Ovary (tissue), 3 donors: ENCODE results near the gene EYS.

Experiments used
- EP300 ChIP-seq: sonication (generic); formaldehyde crosslinking; IDR thresholded peaks from one replicate; pipeline ENCODE4 v1.6.1; 2017; ENCODE audit warnings: antibody characterized with exemption
- POLR2A ChIP-seq: fragments of 450-650 bp; IDR thresholded peaks from one replicate; pipeline ENCODE4 v1.6.1; 2017; ENCODE audit warnings: antibody characterized with exemption, mild to moderate bottlenecking, moderate library complexity
- TF ChIP-seq, protein P1 (sequence below), 3 donors: fragments of 450-650 bp in 2 of 3; fragments of 200-600 bp in 1 of 3; IDR thresholded peaks; one replicate each; pipeline versions ENCODE4 v1.5.1 to v1.8.0; 2016 to 2022; ENCODE audit warnings: antibody characterized with exemption in 3 of 3, mild to moderate bottlenecking in 1 of 3
- donor health status: DM: no; HTN: no; CAD: no.

DNA sequence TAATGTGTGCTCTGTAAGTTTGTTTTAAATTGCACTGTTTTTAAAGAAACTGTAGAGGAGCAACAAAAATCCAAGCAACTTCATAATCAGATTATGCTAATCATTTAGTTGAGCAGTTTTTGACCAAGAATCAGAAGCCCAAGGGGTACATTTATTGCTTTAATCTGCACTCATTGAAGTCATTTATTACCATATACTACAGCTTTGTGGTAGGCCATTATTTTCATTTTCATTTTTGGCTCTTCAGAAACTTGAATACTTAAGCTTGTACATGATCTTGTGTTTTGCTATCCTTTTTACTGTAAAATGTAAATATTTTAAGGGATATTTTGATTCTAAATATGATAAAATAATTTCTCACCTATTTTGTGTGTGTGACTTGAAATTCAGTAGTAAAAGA is 1992.9 kb downstream of the EYS start:
- TF ChIP-seq POLR2A (no peak), EP300 (no peak)
- TF ChIP-seq, protein P1, sequence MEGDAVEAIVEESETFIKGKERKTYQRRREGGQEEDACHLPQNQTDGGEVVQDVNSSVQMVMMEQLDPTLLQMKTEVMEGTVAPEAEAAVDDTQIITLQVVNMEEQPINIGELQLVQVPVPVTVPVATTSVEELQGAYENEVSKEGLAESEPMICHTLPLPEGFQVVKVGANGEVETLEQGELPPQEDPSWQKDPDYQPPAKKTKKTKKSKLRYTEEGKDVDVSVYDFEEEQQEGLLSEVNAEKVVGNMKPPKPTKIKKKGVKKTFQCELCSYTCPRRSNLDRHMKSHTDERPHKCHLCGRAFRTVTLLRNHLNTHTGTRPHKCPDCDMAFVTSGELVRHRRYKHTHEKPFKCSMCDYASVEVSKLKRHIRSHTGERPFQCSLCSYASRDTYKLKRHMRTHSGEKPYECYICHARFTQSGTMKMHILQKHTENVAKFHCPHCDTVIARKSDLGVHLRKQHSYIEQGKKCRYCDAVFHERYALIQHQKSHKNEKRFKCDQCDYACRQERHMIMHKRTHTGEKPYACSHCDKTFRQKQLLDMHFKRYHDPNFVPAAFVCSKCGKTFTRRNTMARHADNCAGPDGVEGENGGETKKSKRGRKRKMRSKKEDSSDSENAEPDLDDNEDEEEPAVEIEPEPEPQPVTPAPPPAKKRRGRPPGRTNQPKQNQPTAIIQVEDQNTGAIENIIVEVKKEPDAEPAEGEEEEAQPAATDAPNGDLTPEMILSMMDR (IDR thresholded peaks at IDR 0.05): no peak
